Renal cortical epithelial cell (primary cell): ENCODE results near the gene CLDN22. TPM values are rescaled to one million over a fixed set of nuclear protein-coding genes. Genes with fewer than 3 reads are reported as not detected.

Experiments used
- DNase-seq: peaks from one replicate; pipeline ENCODE4 v3.0.0-alpha.2; 2011; ENCODE audit warnings: low read depth
- total RNA-seq: library from RNA; depleted of rRNA; stranded (reverse); fragments of >200 nt; gene quantifications from 2 replicates; pipeline ENCODE4 v1.2.3, GENCODE V29; 2014

CLDN22 gene
- total RNA-seq, result not detected in 2 replicates

- DNase-seq, result no peak
Measured at GRCh38 chr4:183320211-183321059, at the start of gene CLDN22. Gene CLDN22 (minus strand): TSS chr4:183320276. CDS start chr4:183320218, 58 bp downstream.

DNA sequence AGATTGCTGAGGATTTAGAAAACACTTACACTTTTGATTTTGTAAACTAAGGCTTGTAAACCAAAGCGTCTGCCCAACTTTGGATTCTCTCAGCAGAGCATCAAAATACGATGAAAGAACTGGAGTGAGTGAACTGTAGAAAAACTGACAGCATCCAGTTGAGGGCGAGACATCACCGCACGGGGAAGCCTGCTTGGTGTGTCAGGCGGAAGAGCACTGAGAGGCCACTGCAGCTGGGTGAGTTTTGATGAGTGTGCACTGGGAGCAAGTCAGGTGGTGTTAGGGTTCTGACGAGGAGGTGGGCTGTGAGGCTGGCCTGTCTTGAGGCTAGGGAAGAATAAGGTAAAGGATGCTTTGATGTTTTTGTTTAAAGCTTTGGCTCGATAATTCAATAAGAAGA, 49.0 kb upstream of the CLDN22 start:
- no peak for DNase-seq

GRCh38 chr4:183366206-183366835, 46.2 kb upstream of the CLDN22 start:
- no peak for DNase-seq

DNA sequence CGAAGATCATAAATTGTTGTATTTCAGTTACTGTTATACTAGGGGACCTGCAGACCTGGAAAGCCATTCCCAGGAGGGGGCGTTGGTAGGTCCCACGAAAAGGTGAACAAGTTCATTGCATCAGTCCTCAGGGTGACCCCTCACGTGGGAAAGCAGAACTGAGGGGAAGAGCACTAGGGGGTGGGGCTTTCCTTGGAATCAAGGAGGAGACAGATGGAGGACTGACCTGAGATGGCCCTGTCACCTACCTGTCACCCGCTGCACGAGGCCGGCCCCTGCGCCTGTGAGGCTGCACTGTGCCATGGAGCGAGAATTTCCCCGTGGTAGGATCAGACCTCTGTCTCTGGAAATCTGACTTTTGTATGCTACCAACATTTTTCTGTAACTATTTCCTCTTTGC, 43.9 kb upstream of the CLDN22 start:
- DNase-seq, result no peak

DNA sequence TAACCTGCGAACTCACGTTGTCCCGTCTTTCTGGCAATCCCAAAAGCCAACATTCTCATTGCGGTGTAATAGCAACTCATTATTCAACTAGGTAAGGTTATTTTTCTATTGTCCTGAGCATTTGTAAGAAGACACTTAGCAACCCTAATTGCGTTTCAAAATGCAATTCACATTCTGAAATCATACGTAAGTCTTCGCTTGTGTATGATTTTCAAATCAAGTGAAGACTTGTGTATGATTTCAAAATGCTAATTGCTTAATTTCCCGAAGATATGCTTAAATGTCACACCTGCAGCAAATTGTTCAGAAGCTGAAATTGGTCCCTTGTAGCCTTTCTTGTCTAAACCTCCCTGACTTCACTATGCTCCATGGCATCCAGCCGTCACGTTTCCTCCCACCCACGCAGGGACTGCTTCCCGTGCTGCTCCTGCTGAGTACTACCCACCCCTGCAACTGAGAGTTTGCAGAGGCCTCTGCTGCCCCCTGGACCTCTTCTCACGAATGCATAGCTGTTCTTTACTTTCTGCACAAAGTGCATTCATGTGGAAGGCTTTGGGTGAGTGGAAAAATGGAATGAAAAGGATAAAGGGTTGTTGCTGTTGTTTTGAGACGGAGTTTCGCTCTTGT, 43.0 kb upstream of the CLDN22 start:
- DNase-seq, result peak; percentile 26

DNA sequence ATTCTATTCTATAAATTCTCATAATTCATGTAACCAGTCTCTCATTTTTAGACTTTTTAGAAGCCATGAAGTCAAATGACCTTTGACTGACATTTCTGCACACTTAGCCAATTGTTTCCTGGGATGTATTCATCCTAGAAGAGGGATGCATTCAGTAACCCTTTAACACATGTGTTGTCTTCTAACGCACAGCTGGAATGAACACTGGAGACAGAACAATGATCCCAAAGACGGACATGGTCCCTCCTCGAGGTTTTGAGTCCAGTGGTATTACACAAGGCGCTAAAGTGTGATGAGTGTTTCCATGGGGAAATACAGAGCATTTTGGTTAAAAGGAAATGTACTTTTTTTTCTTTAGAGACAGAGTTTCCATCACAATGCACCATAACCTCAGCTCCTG, 42.0 kb upstream of the CLDN22 start:
- DNase-seq, result no peak

- no peak for DNase-seq
Measured at GRCh38 chr4:183360161-183360919, 40.3 kb upstream of the CLDN22 start.

- DNase-seq, result no peak
Measured at GRCh38 chr4:183358215-183358755, 38.2 kb upstream of the CLDN22 start.

DNA sequence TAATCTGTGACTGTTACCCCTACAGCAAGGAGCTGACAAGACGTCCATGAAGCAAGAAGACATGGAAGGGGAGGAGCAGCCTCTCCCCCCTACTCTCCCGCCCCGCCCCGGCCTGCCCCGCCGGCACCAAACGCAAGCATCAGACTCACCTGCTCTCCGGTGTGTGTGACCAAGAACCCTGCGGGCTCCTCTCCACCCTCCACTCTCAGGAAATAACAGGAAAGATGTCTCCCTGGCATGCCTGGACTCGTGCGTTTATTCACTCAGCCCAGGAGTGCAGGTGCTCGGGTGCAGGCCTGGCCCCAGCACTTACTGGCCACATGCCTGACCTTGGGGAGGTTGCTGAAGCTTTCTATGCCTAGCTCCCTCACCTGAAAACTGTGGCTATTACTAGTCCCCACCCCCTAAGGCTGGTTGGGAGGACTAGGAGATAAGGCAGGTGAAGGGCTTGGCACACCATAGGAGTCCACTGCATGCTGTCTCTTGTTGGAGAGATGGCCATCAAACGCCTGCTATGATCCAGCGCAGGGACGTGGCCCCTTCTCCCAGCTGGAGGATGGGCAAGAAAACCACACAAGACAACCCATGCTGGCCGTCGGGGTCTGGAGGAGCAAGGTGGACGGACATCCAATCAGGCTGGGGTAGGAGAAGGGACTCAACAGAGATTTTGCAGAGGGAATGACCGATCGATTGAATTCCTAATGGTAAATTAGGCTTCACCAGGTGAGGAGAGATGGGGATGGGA, 37.0 kb upstream of the CLDN22 start:
- no peak for DNase-seq

DNA sequence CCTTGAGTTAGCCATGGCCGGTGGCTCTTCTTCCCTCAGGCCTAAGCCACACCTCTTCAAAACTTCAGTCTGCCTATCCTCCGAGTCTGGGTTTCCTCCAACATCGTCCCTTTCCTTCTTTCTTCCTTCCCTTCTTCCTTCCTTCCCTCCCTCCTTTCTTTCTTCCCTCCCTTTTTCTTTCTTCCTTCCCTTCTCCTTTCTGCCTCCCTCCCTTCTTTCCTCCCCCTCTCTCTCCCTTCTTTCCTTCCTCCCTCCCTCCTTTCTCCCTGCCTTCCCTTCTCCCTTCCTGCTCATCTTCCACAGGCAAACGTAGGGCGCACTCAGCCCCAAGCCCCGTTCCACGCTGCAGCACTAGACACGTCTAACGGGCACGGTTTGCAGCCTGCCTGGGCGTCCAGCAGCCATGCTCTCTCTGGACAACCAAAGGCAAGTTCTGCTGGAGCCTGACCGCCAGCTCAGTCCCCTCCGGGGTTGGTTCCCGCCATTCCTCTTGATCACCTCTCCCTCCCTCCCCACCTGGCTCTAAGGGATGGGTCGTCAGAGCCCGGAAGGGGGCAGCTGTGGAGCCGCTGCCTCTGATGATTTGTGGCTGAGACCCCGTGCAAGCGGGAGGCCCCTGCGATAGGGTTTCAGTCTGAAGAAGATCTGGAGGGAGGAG, 36.2 kb upstream of the CLDN22 start:
- DNase-seq, result no peak

DNA sequence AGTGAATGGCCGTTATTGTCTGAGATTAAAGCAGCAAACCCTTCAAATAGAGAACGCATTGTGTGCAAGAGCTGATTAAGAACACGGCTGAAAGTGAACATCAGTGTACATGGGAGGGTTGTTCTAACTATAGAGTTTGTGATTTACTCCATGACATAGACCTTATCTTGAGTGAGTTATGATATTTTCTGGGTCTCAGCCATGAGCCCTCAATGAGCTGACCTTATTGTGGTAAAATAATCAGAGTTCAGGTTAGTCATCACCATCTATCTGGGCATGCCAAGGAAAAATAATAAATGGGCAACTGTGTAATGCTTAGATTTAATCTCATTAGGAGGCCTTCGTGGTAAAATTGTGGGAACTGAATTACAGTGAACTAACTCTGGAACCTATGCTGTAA, 35.3 kb upstream of the CLDN22 start:
- DNase-seq, result peak; percentile 49

DNA sequence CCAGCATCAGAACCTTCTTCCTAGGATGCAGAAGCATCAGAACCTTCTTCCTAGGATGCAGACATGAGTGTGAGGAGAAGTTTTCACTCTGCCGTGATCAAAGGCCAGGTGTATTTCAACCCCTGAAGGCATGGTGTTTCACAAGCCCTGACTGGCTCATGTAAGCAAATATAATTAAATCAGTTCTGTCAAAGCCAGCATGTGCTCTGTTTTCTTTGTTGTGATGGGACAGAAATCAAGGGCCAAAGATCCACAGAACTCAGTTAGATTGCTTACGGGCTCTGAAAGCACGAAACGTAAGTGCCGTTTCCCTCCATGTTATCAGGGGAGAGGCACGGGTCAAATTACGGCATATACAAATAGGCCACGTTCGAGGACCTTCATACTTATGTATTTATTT, 34.1 kb upstream of the CLDN22 start:
- DNase-seq, result no peak

DNA sequence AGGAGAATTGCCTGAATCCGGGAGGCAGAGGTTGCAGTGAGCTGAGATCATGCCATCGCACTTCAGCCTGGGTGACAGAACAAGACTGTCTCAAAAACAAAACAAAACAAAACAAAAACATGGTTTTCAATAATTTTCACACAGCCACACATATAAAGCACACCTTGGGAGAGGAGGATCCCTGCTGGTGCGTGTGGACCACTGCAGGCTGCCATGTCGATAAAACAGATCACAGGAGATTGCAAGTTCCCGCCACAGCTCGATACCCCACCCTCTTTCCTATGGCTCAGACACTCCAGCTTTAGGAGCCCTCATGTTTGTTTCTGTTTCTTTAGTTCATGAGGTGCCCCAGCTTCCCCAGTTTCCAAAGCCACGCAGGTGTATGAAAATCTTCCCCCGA, 33.5 kb upstream of the CLDN22 start:
- no peak for DNase-seq

GRCh38 chr4:183352546-183352945, 32.5 kb upstream of the CLDN22 start:
- no peak for DNase-seq

GRCh38 chr4:183350317-183351071, 30.4 kb upstream of the CLDN22 start:
- no peak for DNase-seq

DNA sequence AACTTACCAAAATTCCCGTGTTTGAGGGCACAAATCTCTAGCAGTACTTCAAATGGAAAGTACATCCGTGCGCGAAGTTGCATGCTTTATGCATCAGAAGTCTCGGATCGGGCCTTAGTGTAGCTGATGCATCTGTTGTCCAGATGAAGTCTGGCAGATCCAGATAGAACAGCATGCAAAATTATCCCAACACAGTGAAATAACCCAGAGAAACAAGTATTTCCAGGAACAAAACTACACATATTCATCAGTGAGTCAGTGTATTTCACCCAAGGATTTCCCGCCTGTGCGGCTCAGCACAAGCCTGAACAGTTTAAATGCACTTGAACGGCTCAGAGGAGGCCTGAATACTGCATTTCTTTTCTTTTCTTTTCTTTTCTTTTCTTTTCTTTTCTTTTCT, 29.6 kb upstream of the CLDN22 start:
- peak; percentile 69 for DNase-seq

DNA sequence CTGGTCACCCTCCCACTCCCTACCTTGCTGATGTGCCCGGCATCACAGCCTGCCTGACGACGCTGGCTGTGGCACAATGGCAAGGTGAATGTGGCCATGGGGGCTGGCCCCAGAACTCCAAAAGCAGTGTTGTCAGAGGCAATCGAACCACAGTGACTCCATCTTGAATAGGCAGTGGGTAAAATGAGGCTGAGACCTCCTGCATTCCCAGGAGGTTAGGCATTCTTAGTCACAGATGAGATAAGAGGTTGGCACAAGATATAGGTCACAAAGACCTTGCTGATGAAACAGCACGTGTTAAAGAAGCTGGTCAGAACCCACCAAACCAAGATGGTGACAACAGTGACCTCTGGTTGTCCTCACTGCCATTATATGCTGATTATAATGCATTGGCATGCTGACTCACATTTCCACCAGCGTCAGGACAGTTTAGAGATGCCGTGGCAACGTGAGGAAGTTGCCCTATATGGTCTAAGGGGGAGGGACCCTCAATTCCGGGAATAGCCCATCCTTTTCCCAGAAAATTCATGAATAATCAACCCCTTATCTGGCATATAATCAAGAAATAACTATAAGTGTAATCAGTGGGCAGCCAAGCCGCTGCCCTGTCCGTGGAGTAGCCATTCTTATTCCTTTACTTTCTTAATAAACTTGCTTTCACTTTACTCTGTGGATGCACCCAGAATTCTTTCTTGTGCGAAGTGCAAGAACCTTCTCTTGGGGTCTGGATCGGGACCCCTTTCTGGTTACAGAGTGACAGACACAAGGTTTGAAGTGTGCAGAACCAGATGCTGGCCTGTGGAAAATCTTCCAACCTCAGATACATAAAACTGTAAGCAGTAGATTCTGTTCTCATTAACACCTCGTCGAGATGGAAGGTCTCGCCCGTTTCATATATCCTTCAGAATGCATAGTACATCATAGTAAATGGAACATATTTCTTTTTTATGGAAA, 28.9 kb upstream of the CLDN22 start:
- DNase-seq, result peak; percentile 97

- no peak for DNase-seq
Measured at GRCh38 chr4:183348136-183348535, 28.1 kb upstream of the CLDN22 start.

DNA sequence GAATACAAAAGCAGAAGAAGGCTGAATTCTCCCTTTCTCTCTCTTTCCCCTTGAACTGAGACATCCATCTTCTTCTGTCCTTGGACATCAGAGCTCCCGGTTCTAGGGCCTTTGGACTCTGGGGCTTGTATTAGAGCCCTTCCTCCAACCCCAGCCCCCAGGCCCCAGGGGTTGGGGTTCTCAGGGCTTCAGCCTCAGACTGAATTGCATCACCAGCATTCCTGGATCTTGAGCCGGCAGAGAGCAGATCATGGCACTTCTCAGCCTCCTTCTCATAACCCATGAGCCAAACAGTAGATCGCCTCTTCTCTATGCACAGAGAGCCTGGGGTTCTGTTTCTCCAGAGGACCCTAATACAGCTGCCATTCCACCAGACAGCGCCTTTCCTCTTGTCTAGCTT, 27.5 kb upstream of the CLDN22 start:
- DNase-seq, result peak; percentile 62
